ENCODE results near the gene GCNA. TPM values are rescaled to one million over a fixed set of nuclear protein-coding genes. Genes with fewer than 3 reads are reported as not detected.
A peak's percentile ranks its signal among the peaks of the same experiment; 100 is the strongest.

The GCNA gene
- total and polyA plus RNA-seq, 10 of the 15 experiments (the other 5 are each of a cell fraction or from before 2014, with no cell fraction given), result 0.37 to 1.6 (median 0.90) TPM

DNA sequence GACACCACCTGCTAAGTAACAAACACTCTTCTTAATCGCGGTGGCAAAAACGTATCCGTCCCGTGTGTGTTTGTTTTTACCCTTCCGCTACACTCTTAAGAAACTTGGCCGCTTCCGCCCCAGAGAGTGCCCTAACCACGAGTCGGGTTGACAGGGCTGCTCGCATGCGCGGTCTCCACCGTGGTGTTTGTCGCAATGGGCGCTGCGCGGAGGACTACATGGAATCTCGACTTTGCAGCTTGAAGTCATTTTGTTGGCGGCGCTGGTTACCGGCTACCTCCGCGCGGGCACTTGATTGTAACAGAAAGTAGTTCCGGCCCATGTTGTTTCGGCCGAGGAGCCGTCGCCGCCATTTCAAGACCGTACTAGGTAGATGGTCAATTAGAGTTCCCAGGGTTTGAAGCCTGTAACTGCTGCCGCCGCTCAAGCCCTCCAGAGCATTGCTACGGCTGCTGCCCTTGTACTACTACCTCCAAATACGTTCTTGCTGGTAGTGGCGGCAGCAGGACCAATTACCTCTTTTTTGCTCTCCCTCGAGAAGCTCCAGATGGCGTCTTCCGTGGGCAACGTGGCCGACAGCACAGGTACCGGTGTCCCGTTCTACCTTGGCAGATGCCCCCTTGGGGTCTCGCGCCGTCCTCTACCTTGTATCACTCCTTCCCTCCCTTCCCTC is 45.3 kb upstream of the GCNA start, which contains the start of gene OGT (continued):
- TF ChIP-seq, protein P1, sequence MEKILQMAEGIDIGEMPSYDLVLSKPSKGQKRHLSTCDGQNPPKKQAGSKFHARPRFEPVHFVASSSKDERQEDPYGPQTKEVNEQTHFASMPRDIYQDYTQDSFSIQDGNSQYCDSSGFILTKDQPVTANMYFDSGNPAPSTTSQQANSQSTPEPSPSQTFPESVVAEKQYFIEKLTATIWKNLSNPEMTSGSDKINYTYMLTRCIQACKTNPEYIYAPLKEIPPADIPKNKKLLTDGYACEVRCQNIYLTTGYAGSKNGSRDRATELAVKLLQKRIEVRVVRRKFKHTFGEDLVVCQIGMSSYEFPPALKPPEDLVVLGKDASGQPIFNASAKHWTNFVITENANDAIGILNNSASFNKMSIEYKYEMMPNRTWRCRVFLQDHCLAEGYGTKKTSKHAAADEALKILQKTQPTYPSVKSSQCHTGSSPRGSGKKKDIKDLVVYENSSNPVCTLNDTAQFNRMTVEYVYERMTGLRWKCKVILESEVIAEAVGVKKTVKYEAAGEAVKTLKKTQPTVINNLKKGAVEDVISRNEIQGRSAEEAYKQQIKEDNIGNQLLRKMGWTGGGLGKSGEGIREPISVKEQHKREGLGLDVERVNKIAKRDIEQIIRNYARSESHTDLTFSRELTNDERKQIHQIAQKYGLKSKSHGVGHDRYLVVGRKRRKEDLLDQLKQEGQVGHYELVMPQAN (conservative IDR thresholded peaks at IDR 0.05), result peak; percentile 40
- TF ChIP-seq NRF1 (conservative IDR thresholded peaks at IDR 0.05; ENCODE audit: low read depth, low read length), result peak; percentile 16; the same call in 1 of the 2 replicates
- TF ChIP-seq, protein P2, sequence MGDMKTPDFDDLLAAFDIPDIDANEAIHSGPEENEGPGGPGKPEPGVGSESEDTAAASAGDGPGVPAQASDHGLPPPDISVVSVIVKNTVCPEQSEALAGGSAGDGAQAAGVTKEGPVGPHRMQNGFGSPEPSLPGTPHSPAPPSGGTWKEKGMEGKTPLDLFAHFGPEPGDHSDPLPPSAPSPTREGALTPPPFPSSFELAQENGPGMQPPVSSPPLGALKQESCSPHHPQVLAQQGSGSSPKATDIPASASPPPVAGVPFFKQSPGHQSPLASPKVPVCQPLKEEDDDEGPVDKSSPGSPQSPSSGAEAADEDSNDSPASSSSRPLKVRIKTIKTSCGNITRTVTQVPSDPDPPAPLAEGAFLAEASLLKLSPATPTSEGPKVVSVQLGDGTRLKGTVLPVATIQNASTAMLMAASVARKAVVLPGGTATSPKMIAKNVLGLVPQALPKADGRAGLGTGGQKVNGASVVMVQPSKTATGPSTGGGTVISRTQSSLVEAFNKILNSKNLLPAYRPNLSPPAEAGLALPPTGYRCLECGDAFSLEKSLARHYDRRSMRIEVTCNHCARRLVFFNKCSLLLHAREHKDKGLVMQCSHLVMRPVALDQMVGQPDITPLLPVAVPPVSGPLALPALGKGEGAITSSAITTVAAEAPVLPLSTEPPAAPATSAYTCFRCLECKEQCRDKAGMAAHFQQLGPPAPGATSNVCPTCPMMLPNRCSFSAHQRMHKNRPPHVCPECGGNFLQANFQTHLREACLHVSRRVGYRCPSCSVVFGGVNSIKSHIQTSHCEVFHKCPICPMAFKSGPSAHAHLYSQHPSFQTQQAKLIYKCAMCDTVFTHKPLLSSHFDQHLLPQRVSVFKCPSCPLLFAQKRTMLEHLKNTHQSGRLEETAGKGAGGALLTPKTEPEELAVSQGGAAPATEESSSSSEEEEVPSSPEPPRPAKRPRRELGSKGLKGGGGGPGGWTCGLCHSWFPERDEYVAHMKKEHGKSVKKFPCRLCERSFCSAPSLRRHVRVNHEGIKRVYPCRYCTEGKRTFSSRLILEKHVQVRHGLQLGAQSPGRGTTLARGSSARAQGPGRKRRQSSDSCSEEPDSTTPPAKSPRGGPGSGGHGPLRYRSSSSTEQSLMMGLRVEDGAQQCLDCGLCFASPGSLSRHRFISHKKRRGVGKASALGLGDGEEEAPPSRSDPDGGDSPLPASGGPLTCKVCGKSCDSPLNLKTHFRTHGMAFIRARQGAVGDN (IDR thresholded peaks at IDR 0.05), result peak; percentile 48
- no peak for TF ChIP-seq BRCA1 (IDR thresholded peaks at IDR 0.05; ENCODE audit: low read depth, low read length)
- TF ChIP-seq TAF1 (IDR thresholded peaks at IDR 0.05; ENCODE audit: borderline replicate concordance, low read depth, low read length), result peak; percentile 88; the same call in 1 of the 2 replicates
- TF ChIP-seq PML (IDR thresholded peaks at IDR 0.05; ENCODE audit: low read length), result no peak; the same call in 1 of the 2 replicates
- TF ChIP-seq ZNF384 (IDR thresholded peaks at IDR 0.05; ENCODE audit: borderline replicate concordance, low read depth, low read length), result no peak; the same call in 1 of the 2 replicates
- no peak for TF ChIP-seq NFXL1 (IDR thresholded peaks at IDR 0.05; ENCODE audit: borderline replicate concordance)
- no peak for TF ChIP-seq NR2C2 (IDR thresholded peaks at IDR 0.05; ENCODE audit: borderline replicate concordance, control insufficient read depth, insufficient read length, low read depth)
- TF ChIP-seq TCF7 (IDR thresholded peaks at IDR 0.05; ENCODE audit: borderline replicate concordance), result no peak
- no peak; the same call in 1 of the 2 replicates for TF ChIP-seq HCFC1 (IDR thresholded peaks at IDR 0.05; ENCODE audit: low read length)
- TF ChIP-seq, protein P3, sequence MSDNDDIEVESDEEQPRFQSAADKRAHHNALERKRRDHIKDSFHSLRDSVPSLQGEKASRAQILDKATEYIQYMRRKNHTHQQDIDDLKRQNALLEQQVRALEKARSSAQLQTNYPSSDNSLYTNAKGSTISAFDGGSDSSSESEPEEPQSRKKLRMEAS (IDR thresholded peaks at IDR 0.05; ENCODE audit: low read depth, low read length), result peak; percentile 82
- TF ChIP-seq STAT3 (IDR thresholded peaks at IDR 0.05; ENCODE audit: low read depth, low read length), result no peak
- TF ChIP-seq, protein P4, sequence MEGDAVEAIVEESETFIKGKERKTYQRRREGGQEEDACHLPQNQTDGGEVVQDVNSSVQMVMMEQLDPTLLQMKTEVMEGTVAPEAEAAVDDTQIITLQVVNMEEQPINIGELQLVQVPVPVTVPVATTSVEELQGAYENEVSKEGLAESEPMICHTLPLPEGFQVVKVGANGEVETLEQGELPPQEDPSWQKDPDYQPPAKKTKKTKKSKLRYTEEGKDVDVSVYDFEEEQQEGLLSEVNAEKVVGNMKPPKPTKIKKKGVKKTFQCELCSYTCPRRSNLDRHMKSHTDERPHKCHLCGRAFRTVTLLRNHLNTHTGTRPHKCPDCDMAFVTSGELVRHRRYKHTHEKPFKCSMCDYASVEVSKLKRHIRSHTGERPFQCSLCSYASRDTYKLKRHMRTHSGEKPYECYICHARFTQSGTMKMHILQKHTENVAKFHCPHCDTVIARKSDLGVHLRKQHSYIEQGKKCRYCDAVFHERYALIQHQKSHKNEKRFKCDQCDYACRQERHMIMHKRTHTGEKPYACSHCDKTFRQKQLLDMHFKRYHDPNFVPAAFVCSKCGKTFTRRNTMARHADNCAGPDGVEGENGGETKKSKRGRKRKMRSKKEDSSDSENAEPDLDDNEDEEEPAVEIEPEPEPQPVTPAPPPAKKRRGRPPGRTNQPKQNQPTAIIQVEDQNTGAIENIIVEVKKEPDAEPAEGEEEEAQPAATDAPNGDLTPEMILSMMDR (IDR thresholded peaks at IDR 0.05 in 2 of 3, conservative IDR thresholded peaks at IDR 0.05 in 1 of 3; ENCODE audit: control insufficient read depth in 2 of 3, extremely low read depth in 1 of 3, insufficient read depth in 1 of 3, low read depth in 3 of 3, low read length in 3 of 3), result no peak
- TF ChIP-seq, protein P5, sequence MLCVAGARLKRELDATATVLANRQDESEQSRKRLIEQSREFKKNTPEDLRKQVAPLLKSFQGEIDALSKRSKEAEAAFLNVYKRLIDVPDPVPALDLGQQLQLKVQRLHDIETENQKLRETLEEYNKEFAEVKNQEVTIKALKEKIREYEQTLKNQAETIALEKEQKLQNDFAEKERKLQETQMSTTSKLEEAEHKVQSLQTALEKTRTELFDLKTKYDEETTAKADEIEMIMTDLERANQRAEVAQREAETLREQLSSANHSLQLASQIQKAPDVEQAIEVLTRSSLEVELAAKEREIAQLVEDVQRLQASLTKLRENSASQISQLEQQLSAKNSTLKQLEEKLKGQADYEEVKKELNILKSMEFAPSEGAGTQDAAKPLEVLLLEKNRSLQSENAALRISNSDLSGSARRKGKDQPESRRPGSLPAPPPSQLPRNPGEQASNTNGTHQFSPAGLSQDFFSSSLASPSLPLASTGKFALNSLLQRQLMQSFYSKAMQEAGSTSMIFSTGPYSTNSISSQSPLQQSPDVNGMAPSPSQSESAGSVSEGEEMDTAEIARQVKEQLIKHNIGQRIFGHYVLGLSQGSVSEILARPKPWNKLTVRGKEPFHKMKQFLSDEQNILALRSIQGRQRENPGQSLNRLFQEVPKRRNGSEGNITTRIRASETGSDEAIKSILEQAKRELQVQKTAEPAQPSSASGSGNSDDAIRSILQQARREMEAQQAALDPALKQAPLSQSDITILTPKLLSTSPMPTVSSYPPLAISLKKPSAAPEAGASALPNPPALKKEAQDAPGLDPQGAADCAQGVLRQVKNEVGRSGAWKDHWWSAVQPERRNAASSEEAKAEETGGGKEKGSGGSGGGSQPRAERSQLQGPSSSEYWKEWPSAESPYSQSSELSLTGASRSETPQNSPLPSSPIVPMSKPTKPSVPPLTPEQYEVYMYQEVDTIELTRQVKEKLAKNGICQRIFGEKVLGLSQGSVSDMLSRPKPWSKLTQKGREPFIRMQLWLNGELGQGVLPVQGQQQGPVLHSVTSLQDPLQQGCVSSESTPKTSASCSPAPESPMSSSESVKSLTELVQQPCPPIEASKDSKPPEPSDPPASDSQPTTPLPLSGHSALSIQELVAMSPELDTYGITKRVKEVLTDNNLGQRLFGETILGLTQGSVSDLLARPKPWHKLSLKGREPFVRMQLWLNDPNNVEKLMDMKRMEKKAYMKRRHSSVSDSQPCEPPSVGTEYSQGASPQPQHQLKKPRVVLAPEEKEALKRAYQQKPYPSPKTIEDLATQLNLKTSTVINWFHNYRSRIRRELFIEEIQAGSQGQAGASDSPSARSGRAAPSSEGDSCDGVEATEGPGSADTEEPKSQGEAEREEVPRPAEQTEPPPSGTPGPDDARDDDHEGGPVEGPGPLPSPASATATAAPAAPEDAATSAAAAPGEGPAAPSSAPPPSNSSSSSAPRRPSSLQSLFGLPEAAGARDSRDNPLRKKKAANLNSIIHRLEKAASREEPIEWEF (IDR thresholded peaks at IDR 0.05; ENCODE audit: insufficient replicate concordance, low read depth, low read length), result no peak
